HG03025 (cell line): ENCODE results near the gene KRTAP6-1.

Source experiments
- ATAC-seq: cut with Tn5 transposase; IDR thresholded peaks from one replicate; pipeline ENCODE4 v1.9.1; 2021; ENCODE audit warnings: mild to moderate bottlenecking, moderate library complexity; ENCODE audit not compliant: unreplicated experiment, low FRiP score

The KRTAP6-1 gene

GRCh38 chr21:30580132-30580531, 33.6 kb downstream of the KRTAP6-1 start:
- no peak for ATAC-seq

- no peak for ATAC-seq
These were observed 34.4 kb downstream of the KRTAP6-1 start for GRCh38 chr21:30579346-30579745.

DNA sequence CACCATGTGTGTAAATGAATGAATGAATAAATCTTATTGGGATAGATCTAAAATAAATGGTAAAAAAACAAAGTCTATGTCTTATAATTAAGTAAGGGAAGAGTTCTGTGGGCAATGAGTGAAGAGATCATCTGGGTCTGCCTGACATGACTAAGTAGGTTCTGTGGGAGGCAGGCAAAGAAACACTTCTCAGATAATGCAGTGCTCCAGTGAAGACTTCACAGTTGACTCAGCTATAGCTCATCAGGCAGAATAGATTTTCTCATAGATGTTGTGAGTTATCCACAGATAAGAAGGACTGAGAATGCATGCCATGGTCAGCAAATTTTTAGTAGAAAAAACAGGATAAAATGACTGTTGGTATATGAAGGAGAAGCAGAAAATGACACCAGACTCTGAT, 36.0 kb downstream of the KRTAP6-1 start:
- ATAC-seq = no peak

GRCh38 chr21:30567617-30568016, 46.1 kb downstream of the KRTAP6-1 start:
- ATAC-seq = no peak

DNA sequence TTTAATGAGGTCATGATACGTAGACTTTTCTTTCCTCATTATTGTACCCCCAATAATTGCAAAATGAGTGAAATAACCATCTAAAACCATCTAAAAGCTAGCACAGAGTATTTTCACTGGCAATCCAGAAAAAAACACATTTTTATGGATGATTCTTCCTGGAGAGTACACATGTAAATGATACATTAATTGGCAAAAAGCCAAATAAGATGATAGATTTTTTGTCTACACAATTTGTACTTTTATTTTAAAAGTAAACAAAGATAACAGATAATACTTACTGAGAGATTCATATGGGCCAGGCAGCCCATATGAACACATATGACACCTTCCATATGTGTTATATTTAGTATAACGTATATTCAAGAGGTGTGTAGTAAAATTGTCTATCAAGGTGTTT, 50.1 kb downstream of the KRTAP6-1 start:
- no peak for ATAC-seq
